Stimulated activated CD8-positive, alpha-beta memory T cell treated with anti-CD3 and anti-CD28 coated beads, Interleukin-15, amount 100 ng/mL, for 48 hours (primary cell): ENCODE measurements around the gene LAMB1.
"Not testable (repeated sequence)": the region's sequence is repeated elsewhere in the genome, so short reads cannot be mapped to it uniquely, and the experiment has no call there.

Experiments
- DNase-seq, 2 donors: peaks; one replicate each; pipeline ENCODE4 v3.0.0-alpha.2; 2020; ENCODE audit warnings: low read depth in 2 of 2

LAMB1 gene

DNA sequence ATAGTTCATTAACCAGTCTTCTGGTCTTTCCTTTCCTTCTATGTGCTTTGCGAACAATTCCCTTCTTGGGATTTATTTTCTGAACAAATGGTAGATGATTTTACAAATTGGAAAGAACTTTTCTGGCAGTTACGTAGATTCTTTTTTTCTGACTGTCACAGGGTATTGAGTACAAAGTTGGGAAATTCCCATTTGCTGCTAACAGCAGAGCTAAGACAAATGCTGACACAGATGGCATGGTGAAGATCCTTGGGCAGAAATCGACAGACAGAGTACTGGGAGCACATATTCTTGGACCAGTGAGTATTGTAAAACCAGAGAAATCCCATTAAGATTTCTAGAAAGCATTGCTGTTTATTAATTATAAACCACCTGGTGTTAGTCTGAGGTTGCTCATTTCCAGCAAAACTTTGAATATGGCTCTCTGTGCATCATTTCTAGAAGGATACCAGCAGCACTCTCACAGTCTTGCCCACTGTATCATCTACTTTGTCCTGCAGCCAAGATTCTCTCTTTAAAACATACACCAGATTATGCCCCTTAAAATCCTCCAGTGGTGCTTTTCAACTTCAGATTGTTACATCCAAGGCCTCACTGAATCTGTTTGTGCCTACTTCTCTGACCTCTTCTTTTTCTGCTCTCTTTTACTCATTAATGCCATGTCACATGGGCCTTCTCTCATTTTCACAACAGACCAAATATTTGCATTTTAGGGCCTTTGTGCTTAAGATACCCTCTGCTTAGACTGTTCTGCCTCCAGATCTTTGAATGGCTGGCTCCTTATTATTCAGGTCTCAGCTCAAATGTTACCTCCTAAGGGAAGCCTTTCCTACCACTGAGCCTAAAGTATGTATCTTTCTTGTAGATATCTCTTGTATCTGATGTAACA, 85.0 kb downstream of the LAMB1 start:
- no peak for DNase-seq

DNA sequence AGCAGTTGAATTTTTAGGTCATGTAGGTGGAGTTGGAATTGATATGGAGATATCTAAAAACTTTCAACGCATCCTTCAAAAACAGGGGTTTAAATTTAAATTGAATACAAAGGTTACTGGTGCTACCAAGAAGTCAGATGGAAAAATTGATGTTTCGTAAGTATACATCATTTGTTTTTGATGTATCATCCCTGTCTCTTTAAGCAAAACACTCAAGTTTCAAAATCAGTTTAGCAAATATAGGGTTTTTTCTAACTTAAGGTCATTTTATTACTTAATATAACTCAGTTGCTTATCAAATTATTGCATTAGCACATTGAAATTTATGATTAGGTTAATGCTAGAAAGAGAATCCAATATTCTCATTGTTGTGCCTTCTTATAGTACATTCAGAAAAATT, 87.4 kb downstream of the LAMB1 start:
- no peak for DNase-seq

DNA sequence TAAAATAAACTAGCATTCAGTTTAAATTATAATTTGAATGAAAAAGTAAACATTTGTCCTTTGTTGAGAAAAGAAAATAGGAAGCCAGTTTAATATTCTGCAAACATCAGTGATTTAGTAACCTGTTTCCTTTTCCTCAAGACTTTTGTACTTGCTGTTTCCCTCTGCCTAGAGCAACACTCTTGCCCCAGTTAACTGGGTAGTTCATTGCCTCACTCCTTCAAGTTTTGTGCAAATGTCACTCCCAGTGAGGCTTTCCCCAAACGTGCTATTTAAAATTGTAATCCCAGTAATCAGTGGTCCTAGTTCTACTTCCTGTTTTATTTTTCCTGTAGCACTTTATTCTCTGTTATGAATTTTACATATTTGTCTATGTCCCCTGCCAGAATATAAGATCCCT, 88.1 kb downstream of the LAMB1 start:
- no peak for DNase-seq

DNA sequence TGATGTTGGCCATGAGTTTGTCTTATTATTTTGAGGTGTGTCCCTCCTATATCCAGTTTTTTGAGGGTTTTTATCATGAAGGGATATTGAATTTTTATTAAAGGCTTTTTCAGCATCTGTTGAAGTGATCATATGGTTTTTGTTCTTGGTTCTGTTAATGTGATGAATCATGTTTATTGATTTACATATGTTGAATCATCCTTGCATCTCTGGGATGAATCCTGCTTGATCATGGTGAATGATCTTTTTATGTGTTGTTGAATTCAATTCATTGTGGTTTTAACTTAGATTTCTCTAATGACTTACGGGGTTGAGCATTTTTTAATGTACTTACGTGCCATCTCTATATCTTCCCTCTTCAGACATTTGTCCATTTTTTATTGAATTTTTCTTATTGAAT, 89.1 kb downstream of the LAMB1 start:
- DNase-seq, result no peak

DNA sequence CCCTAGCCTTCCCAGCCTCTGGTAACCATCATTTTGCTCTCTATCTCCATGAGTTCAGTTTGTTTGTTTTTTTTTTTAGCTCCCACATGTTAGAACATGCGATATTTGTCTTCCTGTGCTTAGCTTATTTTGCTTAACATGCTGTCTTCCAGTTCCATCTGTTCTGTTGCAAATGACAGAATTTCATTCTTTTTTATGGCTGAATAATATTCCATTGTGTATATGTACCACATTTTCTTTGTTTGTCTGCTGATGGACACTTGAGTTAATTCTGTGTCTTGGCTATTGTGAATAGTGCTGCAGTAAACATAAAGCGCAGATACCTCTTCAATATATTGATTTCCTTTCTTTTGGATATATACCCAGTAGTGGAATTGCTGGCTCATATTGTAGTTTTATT, 91.0 kb downstream of the LAMB1 start:
- no peak for DNase-seq

DNA sequence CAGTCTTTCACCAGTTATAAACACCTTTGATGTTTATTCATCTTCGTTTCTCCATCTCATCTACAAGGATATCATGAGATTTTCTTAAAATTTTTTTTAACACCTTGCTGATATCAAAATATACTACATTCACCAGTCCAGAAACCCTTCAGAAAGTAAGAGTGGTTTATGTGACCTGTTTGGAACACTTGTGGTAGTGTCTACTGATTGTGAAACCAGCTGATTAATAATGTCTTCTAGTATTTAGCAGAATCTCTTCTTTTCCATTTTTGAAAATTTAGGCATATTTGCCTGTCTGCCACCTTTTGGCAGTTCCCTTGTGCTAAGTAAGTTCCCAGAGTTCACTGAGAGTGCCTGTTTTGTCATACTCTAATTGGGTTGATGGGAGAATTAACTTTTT, 93.5 kb downstream of the LAMB1 start:
- DNase-seq, result no peak

DNA sequence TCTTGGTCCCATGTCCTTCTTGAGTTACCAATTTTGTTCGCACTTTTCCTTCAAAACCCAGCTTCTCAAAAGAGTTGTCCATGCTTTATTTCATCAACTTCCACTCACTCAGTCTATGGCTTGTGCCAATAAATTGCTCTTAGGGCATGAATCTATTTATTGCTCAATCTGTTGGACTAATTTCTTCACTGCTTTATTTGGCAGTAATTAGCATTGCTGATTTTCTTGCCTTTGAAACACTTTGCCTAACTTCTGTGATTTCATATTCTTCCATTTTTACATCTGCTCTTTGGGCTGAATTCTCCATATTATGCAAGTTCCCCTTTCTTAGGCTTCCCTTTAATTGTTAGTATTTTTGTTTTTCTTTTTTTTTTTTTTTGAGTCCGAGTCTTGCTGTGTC, 95.2 kb downstream of the LAMB1 start:
- DNase-seq, result no peak

DNA sequence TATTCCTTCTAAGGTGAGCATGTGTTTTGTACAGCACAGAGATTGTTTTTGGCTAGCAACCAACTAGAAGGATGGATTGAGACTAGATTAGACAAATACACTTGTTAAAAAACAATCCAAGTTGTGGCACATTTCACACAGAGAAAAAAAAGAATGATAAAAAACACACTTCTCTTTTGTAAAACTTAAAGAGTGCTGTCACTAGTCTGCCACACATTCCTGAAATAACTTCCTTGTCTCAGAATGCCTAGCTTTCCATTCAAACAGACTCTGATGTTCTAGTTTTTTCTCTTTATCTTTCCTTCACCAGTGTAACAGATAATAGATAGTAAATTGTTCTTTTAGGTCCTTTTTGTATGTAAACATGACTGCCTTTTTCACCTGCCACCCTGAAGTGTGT, 100.6 kb downstream of the LAMB1 start:
- no peak for DNase-seq

DNA sequence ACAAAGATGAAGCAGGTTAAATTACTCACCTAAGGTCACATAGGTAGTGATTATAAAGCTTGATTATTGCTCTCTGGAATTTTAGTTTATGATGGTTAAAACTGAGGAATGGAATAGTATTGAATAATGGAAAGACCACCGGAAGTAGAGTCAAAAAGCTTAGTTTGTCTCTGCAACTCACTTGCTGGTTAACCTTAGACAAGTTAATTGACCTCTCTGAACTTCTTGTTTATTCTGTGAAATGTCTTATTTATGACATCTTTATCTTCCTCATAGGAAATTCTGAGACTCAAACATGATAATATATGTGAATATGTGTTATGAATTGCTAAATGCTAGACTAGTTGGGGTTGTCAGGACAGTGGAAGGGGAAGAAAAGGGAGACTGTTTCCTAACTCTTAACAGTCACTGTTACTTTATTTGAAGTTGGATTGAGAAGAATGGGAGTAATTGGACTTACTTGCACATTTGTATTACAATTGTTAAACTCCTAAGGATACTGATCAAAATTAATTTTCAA, 102.4 kb downstream of the LAMB1 start:
- DNase-seq, result no peak

DNA sequence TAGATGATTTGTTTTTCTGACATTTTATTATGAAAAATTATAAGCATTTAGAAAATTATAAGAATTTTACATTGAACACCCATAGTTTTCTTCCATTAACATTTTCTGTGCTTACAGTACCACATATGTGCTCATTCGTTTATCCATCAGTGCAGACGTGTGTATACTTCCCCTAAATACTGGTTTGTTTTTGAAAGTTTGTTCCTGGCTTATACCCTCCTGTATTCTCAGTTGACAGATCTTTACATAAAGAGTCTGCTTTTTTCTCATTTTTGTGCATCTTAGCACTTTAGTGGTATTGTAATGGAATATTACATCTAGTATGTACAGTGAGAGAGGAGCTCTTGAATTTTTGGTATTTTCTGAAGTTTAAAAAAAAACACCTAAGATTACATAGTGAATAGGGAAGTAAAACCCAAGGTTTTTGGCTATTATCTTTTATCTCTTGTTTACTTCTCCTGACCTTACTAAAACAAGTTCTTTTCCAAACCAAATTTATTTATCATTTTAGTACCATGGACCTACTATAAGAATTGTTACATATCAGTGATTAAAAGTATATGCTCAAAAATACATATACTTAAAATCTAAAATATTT, 103.9 kb downstream of the LAMB1 start:
- no peak for DNase-seq

DNA sequence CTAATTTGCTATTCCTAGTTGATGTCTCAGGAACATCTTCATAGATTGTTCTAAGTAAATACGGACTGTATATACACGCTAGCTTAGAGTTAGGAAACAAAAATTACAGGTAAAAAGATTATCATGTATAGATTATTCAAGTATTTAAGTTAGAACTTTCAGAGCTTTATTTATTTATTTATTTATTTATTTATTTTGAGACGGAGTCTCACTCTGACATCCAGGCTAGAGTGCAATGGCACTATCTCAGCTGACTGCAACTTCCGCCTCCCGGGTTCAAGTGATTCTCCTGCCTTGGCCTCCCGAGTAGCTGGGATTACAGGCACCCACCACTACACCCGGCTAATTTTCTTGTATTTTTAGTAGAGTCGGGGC, 110.6 kb downstream of the LAMB1 start:
- DNase-seq, result not testable (repeated sequence)

DNA sequence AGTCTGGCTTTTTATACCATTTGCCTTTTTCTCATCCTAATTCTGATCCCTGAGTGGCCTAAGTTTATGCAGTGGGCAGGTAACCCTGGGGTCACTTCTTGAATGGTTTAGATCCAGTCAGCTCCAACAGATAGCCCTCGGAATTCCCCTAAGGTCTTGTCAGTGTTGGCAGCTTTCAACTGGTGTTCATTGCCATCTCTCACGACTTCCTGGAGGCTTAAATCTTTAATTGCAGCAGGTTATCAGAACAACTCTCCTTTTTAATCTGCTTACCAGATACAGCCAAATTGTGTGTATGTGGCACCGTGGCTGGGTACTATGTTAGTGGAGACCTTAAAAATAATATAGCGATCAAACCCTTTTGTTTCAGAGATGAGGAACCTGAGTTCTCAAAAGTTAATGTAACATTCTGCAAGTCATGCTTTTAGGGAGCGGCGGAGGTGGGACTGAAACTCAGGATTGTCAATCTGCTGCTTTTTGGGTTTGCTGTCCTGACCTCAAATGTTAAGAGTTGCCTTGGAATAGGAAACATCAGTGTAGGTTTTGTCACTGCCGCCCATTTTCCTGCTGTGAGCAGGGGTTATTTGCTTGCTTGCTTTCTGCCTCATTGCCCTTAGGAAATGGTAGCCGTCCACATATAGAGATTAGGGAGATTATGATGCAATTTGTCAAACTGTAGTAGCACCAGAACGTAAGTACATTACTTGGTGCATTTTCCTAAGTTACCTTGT, 111.2 kb downstream of the LAMB1 start:
- no peak for DNase-seq

DNA sequence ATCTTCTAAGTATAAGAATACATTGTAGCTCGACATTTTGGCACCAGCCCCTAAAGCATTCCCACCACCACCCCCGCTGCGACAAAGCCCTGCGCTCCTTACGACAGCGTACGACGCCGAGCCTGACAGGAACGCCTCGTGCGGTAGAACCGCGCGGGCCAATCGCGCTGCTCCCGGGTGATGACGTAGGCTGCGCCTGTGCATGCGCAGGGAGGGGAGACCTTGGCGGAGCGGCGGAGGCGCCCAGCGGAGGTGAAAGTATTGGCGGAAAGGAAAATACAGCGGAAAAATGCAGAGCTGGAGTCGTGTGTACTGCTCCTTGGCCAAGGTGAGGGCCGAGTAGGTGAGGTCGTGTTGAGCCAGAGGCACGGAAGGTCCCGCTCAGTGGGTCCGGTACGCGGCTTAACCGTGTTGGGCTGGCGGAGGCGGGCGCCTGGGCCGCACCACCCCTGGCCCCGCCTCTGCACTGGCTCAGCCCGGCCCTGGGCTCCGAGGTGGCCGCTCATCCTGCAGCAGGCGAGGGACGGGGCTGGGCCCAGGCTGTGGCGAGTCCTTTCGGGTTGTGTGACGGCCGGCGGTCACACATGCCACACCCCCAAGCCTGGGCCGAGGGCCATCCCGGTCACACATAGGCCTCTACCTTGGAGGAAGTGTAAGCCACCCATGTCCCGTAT, 111.9 kb downstream of the LAMB1 start, which contains the start of gene DLD:
TSS of gene DLD (plus strand) at position 222 of the 674 bp plus-strand sequence. CDS start at position 290, 68 bp downstream.
- DNase-seq, result peak; percentile 91 to 92

DNA sequence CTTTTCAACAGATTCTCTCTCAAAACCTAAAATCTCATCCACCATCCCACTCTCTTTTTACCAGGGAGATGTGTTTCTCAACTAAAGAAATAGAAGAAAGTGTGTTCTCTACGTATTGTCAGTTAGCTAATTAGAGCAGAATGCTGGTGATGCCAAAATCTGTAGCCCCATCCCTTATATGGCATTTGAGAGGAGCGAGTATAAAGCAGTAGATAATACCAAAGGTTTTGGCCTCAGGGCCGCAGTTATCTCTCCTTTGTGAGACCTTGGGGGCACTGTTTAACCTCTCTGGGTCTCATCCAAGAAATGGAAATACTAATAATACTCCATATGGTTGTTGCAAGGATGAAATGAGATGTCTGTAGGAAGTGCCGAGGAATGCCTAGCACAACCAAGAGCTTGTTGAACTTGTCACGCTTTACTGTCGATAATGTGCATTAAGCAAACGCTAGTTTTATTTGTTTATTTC, 112.4 kb downstream of the LAMB1 start:
- no peak for DNase-seq

DNA sequence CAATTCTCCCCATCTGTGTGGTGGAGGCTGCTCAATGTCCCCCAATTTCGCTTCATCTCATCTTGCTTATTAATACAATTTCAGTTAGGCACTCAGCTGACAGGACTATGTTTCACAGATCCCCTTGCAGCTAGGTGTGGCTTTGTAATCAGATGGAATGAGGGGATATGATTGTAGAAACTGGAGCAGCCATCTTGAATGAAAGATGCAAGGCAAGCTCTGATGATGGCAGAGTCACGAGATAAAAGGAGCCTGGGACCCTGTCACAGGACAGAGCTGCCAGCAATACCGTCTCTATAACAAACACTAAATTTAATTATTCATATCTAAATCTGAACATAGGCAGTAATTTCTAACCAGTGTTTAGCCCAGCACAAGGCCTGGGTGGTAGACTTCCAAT, 113.0 kb downstream of the LAMB1 start:
- DNase-seq, result no peak

DNA sequence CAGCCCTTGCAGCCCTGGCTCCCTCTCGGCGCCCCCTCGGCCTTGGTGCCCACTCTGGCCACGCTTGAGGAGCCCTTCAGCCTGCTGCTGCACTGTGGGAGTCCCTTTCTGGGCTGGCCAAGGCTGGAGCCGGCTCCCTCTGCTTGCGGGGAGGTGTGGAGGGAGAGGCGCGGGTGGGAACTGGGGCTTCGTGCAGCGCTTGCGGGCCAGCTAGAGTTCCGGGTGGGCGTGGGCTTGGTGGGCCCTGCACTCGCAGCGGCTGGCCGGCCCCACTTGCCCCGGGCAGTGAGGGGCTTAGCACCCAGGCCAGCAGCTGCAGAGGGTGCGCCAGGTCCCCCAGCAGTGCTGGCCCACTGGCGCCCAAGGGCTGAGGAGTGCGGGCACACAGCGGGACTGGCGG, 115.1 kb downstream of the LAMB1 start:
- DNase-seq, result not testable (repeated sequence)

DNA sequence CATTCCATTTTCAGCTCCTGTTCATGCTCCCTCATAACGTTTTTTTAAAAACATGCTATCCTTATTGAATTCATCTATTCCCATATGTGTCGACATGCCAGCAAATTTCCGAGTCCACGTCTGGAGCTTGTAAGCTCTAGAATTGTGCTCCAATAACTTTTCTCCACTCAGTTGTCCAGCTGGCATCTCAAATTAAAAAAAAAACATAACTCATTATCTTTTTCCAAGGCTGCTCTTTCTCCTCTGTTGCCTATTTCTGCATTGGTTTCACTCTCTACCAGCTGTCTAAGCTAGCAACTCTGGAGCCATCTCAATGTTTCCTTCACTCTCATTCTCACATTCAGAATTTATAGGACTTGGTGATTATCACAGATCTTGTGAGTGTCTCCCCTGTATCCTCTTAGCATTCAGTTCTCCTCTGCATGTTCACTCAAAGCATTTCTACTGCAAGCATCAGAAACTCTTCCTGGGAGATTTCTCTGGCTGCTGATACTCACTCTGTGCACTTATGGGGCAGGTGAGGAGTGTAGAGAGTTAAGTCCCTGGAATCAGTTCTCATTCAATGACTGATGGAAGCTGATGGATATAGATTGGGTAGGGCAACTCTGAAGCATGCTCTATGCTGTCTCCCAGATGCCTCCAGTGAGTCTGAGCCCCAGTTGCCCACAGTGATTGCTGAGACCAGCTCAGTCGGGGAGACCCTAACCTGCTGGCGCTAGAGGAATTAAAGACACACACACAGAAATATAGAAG, 118.7 kb downstream of the LAMB1 start:
- no peak for DNase-seq

DNA sequence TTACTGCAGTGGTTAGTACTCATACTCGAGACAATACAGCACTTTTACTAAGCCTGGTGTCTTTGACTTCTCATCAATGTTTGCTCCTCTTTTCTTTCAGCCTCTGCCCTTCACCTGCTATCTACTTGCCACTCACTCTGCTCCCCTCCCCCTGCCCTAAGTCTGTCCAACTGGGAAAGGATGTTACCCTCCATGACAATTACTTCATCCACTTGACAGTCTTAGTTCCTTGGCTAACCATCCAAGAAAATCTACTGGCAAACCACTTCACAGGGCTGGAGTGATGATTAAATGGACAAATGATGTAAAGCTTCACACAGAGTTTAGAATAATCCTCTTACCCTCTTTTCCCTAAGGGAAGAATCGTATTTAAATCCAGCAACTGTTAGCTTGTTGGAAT, 120.2 kb downstream of the LAMB1 start:
- DNase-seq, result no peak

DNA sequence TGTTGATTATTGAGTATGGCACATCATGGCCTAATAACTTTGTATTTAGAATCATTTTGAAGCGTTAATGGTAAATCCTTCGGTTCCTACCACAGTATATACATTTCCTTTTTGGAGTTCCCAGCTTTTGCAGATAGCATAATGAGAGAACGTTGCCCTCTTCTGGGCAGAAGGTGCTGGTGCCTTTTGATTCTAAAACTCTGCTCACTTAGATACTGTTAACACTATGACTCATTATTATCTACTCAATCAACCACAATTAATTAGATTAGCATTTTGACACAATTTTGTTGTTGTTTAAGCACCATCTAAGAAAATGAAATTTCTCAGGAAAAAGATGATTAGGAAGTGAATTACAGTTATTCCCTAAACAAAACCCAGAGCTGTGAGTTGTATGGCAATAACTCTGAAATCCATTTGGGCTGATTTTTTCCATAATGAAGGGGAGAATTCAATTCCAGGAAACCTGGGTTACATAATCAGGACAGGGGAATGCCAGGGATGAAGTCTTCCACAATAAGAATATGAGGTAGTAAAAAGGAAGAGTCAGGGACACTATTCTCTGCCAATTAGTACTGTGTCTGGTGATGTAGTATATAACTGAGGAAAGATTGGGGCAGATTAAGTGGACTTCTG, 123.4 kb downstream of the LAMB1 start:
- no peak for DNase-seq

DNA sequence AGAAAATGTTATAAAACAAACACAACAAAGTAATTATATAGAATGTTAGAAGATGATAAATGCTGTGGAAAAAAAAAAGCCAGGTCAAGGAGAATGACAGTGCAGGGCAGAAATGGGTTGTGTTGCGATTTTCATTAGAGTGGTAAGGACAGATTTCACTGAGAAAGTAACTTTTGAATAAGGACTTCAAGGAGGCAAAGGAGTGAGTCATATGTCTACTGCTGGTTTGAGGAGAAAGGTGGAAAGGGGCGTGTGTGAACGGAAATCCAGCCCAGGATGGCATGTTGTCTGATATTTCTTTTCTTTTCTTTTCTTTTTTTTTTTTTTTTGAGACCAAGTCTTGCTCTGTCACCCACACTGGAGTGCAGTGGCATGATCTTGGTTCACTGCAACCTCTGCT, 124.3 kb downstream of the LAMB1 start:
- DNase-seq, result no peak
